Loucy (cell line): Measurements from ENCODE around the gene IGF1R.
A peak's percentile ranks its signal among the peaks of the same experiment; 100 is the strongest.

ENCODE experiments used
- H2AFZ ChIP-seq: fragments of 200-600 bp; sonication (generic); 2 replicates; pipeline ENCODE4 v1.6.0; 2016; ENCODE audit warnings: antibody characterized with exemption, mild to moderate bottlenecking, low read length, moderate library complexity
- H3F3A ChIP-seq: fragments of 200-600 bp; 2 replicates; pipeline ENCODE4 v1.6.0; 2016; ENCODE audit warnings: antibody characterized with exemption, low read depth, mild to moderate bottlenecking
- H3K27me3 ChIP-seq: fragments of 200-600 bp; sonication (generic); 2 replicates; pipeline ENCODE4 v1.6.1; 2014; ENCODE audit warnings: low read length, mild to moderate bottlenecking; ENCODE audit not compliant: insufficient read depth, poor library complexity, severe bottlenecking
- H3K36me3 ChIP-seq: fragments of 200-600 bp; sonication (generic); 2 replicates; pipeline ENCODE4 v1.6.1; 2016; ENCODE audit warnings: low read length; ENCODE audit not compliant: insufficient read depth
- H3K4me1 ChIP-seq: fragments of 200-600 bp; sonication (generic); 2 replicates; pipeline ENCODE4 v1.5.1; 2014; ENCODE audit warnings: low read length, mild to moderate bottlenecking; ENCODE audit not compliant: insufficient read depth, poor library complexity, severe bottlenecking
- H3K4me2 ChIP-seq: fragments of 200-600 bp; sonication (generic); 2 replicates; pipeline ENCODE4 v1.6.0; 2014; ENCODE audit warnings: antibody characterized with exemption, low read length, low read depth, mild to moderate bottlenecking; ENCODE audit not compliant: poor library complexity, severe bottlenecking
- H3K4me3 ChIP-seq: fragments of 200-600 bp; sonication (generic); 2 replicates; pipeline ENCODE4 v1.5.1; 2014; ENCODE audit warnings: low read length, mild to moderate bottlenecking, mixed read lengths; ENCODE audit not compliant: poor library complexity, severe bottlenecking
- H3K79me2 ChIP-seq: fragments of 200-600 bp; sonication (generic); 2 replicates; pipeline ENCODE4 v1.6.1; 2014; ENCODE audit warnings: low read length; ENCODE audit not compliant: insufficient read depth
- H3K9ac ChIP-seq: fragments of 200-600 bp; sonication (generic); 2 replicates; pipeline ENCODE4 v1.6.0; 2014; ENCODE audit warnings: mild to moderate bottlenecking, low read depth, low read length, moderate library complexity; ENCODE audit not compliant: poor library complexity, severe bottlenecking
- H3K9me2 ChIP-seq: fragments of 200-600 bp; sonication (generic); replicated peaks from 2 replicates; pipeline ENCODE4 v1.6.1; 2016; ENCODE audit warnings: low read depth, low read length, mixed read lengths
- H3K9me3 ChIP-seq: fragments of 200-600 bp; sonication (generic); 2 replicates; pipeline ENCODE4 v1.6.1; 2014; ENCODE audit warnings: mild to moderate bottlenecking, antibody characterized with exemption, low read length, low read depth; ENCODE audit not compliant: insufficient read depth
- H4K20me1 ChIP-seq: fragments of 200-600 bp; sonication (generic); 2 replicates; pipeline ENCODE4 v1.6.0; 2014; ENCODE audit warnings: antibody characterized with exemption, low read length, mild to moderate bottlenecking; ENCODE audit not compliant: insufficient read depth, poor library complexity, severe bottlenecking
- EZH2phosphoT487 ChIP-seq: fragments of 200-600 bp; IDR thresholded peaks from 2 replicates; pipeline ENCODE4 v1.6.1; 2018; ENCODE audit warnings: antibody characterized with exemption, mild to moderate bottlenecking, moderate library complexity, borderline replicate concordance
- TF ChIP-seq, protein P1 (sequence below): fragments of 200-600 bp; sonication (generic); conservative IDR thresholded peaks from 2 replicates; pipeline ENCODE4 v1.5.1; 2014; ENCODE audit warnings: mild to moderate bottlenecking, antibody characterized with exemption, low read length

The IGF1R gene

DNA sequence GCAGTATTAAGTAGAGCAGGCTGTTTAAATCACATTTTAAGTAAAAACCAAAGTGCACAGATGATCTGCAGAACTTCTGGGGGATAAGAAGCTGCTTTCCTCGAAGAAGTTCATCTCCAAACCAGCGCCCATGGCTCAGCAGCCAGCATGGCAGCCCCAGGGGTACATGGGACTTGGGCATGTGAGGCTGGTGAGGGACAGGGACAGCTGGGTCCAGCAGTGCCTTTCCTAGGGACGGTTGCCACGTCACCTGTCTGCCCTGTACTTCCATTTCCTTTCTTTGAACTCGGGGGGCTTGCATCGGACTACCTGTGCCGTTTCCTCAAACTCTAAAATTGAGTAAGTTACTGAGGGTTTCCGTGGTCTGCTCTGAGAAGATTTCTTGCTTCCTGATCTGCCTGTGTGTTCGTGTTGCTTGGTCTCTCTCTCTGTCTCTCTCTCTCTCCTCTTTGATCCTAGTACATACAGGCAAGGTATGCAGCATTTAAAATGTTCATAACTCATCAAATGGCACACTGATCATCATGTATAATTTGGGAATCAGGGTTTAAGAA, 67.6 kb downstream of the IGF1R start:
- peak overlapping the region; percentile 30 for H3K4me2 ChIP-seq
- H3K4me1 ChIP-seq, result peaks cover 65% of the 10 kb centered on the region
- peaks cover 100% of the 10 kb centered on the region for H3K79me2 ChIP-seq
- peaks cover 4% of the 10 kb centered on the region; the same call in 1 of the 2 replicates for H3K9me3 ChIP-seq
- H3F3A ChIP-seq, result no peaks in the 10 kb centered on the region
- TF ChIP-seq EZH2phosphoT487, result no peak
- TF ChIP-seq, protein P1, sequence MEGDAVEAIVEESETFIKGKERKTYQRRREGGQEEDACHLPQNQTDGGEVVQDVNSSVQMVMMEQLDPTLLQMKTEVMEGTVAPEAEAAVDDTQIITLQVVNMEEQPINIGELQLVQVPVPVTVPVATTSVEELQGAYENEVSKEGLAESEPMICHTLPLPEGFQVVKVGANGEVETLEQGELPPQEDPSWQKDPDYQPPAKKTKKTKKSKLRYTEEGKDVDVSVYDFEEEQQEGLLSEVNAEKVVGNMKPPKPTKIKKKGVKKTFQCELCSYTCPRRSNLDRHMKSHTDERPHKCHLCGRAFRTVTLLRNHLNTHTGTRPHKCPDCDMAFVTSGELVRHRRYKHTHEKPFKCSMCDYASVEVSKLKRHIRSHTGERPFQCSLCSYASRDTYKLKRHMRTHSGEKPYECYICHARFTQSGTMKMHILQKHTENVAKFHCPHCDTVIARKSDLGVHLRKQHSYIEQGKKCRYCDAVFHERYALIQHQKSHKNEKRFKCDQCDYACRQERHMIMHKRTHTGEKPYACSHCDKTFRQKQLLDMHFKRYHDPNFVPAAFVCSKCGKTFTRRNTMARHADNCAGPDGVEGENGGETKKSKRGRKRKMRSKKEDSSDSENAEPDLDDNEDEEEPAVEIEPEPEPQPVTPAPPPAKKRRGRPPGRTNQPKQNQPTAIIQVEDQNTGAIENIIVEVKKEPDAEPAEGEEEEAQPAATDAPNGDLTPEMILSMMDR, result no peak
- no peak overlapping the region for H3K9ac ChIP-seq
- H2AFZ ChIP-seq, result no peak overlapping the region
- peaks cover 14% of the 10 kb centered on the region; the same call in 1 of the 2 replicates for H3K36me3 ChIP-seq
- H3K4me3 ChIP-seq, result no peak overlapping the region
- H4K20me1 ChIP-seq, result peaks cover 20% of the 10 kb centered on the region
- H3K27me3 ChIP-seq, result no peaks in the 10 kb centered on the region
- no peaks in the 10 kb centered on the region for H3K9me2 ChIP-seq

DNA sequence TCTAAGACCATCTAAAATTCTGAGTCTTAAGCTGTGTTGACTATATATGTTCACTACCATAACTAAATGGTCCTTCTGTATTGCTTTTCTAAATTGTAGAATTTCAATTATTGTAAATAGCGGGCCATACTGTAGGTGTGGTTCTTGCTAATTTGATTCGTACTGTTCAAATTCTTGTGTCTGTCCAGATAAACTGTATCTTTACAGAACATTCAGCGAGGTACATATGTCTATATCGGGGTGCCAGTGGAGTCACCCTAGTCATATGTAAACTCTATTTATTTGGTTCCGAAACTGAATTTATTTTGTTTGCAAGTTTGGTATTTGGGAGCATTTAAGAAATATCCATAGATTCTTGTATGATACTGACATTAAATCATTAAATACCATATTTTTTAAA, 69.0 kb downstream of the IGF1R start:
- Histone ChIP-seq H3F3A (no peaks in the 10 kb centered on the region), H4K20me1 (peaks cover 20% of the 10 kb centered on the region), H3K4me1 (peaks cover 70% of the 10 kb centered on the region), H3K9me2 (no peaks in the 10 kb centered on the region), H3K4me2 (no peak overlapping the region), H3K36me3 (peaks cover under 1% of the 10 kb centered on the region; the same call in 1 of the 2 replicates), H2AFZ (no peak overlapping the region), H3K4me3 (no peak overlapping the region), H3K79me2 (peaks cover 100% of the 10 kb centered on the region), H3K9ac (no peak overlapping the region), H3K9me3 (no peaks in the 10 kb centered on the region), H3K27me3 (no peaks in the 10 kb centered on the region)
- TF ChIP-seq, protein P1, result no peak
- no peak for TF ChIP-seq EZH2phosphoT487

DNA sequence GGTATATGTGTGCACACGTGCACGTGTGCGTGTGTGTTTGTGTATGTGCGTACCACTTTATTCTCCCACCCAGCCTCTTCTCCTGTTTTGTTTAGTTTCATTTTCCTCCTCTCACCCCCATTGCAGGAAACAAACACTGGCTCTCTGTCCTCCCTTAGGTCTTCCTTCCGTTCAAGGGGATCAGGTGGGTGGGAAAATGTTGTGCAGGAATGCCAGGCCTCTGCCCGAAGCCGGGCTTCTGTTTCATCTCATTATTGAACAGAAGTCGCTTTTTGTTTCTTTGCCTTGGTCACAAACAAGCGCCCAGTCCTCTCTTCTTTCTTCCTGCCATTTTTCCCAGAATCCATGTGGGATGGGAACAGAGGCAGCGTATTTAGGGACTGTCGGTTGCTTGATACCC, 69.6 kb downstream of the IGF1R start:
- TF ChIP-seq, protein P1, result no peak
- TF ChIP-seq EZH2phosphoT487, result no peak
- Histone ChIP-seq H3K27me3 (no peaks in the 10 kb centered on the region), H4K20me1 (peaks cover 20% of the 10 kb centered on the region), H2AFZ (no peak overlapping the region), H3K79me2 (peaks cover 100% of the 10 kb centered on the region), H3K9ac (no peak overlapping the region), H3K9me2 (no peaks in the 10 kb centered on the region), H3K4me1 (peaks cover 74% of the 10 kb centered on the region), H3K9me3 (no peaks in the 10 kb centered on the region), H3K4me3 (no peak overlapping the region), H3F3A (no peaks in the 10 kb centered on the region), H3K4me2 (no peak overlapping the region), H3K36me3 (no peaks in the 10 kb centered on the region)
